ENCODE data around the gene SLC43A3.
A peak's percentile ranks its signal among the peaks of the same experiment; 100 is the strongest.
"Not testable (repeated sequence)": the region's sequence is repeated elsewhere in the genome, so short reads cannot be mapped to it uniquely, and the experiment has no call there.

The SLC43A3 gene

DNA sequence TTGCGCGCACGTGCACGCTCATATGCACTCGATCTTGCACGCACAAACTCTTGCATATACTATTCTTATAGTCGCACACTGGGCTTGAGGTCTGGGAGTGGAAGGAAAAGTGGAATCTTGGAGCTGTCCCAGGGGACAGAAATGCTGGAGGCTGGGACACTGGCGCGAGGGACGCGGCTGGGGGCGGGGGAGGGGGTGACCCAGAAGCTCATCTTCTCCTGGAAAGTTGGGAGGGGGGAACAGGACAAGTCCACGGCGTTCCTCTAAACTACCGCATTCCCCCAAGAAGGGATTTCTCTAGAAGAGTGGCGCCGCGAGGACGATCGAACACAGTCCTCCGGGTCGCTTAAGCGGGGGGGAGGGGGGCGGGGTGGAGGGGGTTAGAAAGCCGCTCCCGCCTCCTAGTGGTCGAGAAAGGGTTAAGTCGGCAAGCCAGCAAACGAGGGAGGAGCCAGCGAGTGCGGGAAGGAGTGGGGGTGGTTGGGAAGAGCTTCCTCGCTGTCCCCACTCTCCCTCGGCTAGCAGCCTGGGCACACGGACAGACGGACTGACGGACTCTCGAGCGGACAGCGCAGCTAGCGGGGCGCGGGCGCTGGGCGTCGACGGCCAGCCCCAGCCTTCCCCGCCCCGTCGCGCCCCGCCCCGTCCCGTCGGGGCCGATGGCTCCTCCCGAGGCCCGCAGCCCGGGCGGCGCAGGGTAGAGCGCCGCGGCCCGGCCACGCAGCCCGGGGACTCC is 33.3 kb upstream of the SLC43A3 start, which contains the start of gene RTN4RL2:
TSS of gene RTN4RL2 (plus strand) at position 507 of the 736 bp plus-strand sequence. CDS start 338 bp downstream, outside the sequence.
- peak in 20 of 58 donors; percentile 19 to 72 (median 34) for DNase-seq

DNA sequence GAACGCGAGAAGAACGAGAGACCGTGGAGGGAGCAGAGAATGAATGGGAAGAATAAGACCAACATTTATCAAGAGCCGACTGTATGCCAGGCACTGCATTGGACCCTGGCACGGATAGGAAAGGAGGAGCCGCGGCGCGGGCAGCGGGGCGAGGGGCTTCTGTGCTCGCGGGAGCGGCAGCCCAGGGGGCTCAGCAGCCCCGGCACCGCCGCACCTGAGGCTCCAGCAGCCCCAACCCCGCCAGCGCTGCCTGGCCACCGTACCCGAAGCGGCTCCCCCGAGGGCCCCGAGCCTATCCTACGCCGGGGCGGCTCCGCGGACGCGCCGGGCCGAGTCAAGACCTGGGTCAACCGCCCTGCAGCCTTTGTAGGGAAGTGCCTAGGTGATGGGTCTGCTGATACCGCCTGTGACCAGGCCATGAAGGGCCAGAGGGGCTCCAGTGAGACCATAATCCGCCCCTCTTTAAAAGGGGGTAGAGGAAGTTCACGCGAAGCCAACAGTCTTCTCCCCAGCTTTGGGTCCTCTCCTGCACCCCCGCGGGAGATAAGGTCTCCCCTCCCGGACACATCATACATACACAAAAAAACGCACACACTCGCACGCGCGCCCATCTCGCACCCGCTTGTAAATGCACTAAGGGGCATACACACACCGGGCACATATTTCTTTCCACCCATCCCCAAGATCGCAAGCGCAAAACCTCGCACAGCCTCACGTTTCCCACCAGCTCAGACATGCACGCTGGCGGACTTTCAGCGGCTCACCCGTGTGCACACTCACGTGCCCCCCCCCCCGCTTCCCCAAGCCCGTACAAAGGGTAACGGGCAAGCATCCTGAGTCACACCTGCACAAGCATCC is 32.5 kb upstream of the SLC43A3 start:
- DNase-seq = peak in 1 of 58 donors; percentile 29

DNA sequence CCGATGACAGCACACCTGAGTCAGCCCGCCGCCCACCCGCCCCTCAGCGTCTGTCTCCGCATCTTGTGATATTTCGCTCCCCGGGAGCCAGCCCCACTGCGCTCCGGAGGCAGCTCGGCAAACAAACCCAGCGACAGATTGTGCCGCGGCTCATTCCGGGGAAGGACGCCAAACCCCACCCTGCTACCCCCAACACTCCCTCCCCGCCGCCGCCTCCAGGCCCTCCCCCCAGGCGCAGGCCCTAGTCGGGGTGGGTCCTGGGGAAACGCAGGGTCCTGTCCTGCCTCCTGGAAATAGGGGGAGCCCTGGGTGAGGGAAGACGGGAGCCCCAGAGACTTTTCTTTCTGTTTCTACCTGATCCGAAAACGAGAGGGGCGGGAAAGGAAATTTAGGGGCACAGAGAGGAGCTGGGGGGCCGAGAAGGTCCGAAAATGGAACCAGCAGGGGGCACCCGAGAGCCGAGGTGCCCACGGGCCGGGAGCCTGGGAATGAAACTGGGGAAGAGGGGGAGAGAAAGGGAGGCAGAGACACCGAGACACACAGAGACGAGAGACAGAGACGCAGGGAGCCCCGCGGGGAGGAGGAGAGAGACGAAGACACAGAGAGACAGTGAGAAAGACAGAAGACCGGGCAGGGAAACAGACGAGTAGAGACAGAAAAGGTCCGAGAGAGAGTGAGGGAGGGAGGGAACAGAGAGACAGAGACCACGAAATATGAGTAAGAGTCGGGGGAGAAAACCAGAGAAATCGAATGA is 31.7 kb upstream of the SLC43A3 start:
- DNase-seq = peak in 28 of 58 donors; percentile 14 to 73 (median 50)

DNA sequence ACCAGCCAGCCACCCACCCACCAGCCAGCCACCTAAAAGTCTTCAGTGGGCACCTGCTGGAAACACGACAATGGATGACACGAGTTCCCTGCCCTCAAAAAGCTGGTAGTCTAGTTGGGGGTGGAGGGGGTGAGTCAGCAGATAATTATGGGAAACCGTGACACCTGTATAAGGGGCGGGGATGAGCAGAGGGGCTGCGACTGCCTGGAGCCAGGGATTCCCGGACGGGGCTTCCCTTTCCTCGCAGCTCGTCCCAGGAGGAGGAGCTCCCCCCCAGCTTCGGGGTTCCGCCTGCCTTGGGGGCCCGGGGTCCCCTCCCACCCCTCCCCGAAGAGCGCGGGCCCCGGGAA is 31.1 kb upstream of the SLC43A3 start:
- DNase-seq = peak in 1 of 58 donors; percentile 64

DNA sequence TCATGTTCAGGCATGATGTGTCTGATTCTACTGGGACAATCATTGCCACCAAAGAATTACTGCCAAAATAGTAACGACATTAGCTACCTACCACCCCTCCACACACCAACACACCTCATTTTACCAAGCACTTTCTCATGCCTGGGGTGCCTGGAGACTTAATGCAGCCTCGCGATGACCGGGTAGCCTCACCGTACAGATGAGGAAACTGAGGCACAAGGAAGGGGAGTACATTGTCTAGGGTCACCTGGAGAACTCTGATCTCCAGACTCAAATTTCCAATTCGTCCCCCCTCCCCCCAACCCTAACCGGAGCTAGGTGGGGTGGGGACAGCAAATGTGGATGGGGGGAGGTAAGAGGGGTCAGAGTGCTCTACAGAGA is 30.7 kb upstream of the SLC43A3 start:
- DNase-seq = no peak

DNA sequence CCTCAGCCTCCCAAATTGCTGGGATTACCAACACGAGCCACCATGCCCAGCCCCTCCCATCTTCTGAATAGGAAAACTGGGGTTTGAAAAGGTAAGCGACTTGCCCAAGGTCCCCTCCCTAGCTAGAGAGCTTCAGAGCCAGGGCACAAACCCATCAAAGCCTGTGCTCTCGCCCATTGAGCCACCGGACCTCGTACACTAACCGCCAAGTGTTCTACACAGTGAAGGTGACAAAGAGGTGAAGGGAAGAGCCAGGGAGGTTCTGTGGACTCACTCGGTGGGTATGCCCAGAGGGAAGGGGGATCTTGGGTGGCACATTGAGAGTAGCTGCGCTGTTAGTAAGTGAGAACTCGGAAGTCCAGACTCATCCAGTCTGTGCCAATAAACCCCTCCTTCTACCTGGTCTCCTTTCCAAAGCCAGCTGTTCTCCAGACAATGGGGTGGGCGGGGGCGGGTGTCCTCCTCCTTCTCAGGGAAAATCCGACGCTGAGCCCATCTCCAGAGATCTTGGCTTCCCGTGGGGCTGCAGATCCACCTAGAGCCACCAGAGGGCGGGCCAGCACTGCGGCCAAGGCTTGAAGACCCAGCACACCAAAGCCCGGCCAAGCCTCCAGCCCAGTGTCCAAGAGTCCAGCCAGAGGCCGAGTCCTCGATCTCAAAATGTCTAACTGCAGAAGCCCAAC is 30.2 kb upstream of the SLC43A3 start:
- peak; percentile 23 to 90 (median 72) for DNase-seq

DNA sequence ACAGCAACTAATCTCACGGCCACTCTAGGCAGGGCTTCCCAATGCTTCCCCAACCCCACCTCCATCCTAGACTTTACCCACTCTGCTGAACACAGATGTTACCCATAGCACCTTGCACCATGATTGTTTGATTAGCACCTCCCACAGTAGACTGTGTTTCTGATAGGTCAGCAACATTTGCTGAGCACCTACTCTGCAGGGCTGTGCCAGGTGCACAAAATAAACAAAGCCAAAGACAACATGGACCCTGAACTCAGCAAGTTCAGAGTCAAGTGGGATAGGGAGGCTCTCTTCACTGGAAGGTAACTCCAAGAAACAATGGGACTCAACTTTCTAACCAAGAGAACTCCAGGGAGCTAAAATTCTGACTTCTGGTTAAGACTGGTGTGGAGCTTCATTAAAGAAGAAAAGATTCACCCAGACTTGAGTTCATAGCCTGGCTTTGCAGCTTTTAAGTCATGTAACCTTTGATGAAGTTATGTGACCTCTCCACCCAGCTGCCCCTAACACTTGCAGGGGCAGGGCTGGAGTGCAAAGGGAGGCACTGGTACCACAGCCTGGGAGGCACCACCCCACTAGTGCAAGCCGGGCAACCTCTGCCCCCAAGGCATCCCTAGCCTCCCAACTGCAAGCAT is 26.7 kb upstream of the SLC43A3 start:
- no peak for DNase-seq

DNA sequence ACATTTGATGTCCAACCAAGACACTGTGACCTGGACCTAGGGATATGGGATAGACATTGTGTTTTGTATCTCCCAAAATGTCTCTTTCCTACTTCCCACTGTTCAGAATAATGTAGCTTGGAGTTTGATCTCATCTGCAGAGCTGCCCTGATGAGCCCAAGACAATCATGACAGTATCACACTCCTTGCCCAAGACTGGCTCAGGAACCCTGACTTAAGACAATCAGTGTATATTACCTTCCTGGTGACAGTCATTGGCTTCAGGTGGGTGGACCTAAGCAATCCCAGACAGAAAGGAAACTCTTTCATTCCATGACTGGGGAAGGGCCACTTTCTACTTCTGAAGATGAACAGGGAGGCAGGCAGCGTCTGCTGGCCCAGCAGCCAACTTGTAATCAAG is 19.1 kb upstream of the SLC43A3 start:
- DNase-seq = no peak

DNA sequence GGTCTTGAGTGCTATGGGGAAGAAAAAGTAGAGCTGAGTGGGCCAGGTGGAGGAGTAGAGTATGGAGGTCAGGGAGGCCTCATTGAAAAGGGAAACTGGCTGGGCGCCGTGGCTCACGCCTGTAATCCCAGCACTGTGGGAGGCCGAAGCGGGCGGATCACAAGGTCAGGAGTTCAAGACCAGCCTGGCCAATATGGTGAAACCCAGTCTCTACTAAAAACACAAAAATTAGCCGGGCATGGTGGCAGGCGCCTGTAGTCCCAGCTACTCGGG is 18.1 kb upstream of the SLC43A3 start:
- not testable (repeated sequence) for DNase-seq

DNA sequence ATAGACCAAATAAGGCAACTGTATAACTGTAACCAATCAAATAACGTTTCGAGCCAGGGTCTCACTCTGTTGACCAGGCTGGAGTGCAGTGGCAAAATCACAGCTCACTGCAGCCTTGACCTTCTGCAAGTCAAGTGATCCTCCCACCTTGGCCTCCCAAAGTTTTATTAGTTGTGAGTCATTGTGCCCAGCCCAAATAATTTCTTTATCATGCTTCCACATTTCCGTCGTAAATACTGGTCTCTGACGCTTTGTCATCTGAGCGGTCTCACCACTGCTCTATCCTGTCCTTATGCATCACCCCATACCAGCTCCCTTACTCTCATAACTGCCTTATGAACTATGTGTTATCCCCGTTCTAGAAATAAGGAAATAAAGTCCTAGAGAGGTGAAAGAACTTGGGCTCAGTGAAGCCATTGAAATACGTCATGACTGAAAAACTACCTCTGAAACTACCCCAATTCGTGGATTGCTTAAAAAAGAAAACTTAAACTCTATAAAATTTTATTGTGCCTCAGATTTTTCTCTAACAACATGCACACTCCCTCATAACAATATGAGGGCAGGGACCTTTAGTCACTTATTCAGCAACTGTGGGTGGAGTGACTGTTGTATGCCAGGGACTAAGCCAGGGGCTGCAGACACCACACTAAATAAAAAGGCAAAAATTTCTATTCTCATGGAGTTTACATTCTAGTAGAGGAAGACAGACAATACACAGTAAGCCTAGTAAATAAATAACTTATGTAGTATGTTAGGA is 17.6 kb upstream of the SLC43A3 start:
- DNase-seq = no peak

DNA sequence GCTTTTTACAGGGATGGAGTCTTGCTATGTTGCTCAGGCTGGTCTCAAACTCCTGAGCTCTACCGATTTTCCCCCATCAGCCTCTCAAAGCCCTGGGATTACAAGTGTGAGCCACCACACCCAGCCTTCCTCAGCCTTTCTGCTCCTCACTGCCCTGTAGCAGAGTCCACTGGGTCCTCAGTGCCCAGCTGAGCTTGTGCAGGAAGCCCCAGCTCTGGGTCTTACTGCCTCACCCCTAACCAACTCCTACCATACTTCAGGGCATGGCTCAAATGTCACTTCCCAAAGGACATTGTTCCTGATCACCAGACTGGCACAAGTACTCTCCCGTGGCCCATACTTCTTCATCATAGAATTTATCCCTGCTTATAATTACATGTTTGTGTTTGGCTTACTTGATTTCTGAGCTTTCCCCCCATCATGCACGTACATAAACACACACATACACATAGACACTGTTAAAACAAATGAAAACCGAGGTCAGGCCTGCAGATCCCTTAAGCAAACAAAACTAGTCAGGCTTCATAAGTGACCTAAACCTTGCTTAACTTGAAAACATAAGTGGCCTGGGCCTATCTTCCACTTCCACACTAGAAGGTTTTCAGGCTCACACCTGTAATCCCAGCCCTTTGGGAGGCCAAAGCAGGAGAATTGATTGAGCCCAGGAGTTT is 14.0 kb upstream of the SLC43A3 start:
- DNase-seq = no peak

DNA sequence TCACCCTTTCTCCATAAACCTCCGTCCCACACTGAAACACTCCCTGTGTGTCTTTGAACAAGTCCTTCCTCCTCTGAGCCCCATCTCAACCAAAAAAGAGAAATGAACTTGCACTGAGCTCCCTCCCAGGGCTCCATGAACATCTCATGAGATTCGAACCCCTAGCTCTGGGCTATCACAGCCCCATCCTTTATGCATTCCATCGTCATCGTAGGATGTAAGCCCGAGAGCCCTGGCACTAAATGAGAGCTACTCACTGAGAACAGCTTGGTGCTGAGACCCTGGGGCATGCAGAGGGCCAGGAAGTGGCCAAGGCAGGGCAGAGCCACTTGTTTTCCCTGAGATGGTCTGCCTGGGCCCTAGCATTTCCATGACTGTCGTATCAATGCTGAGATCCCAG is 12.9 kb upstream of the SLC43A3 start:
- no peak for DNase-seq

DNA sequence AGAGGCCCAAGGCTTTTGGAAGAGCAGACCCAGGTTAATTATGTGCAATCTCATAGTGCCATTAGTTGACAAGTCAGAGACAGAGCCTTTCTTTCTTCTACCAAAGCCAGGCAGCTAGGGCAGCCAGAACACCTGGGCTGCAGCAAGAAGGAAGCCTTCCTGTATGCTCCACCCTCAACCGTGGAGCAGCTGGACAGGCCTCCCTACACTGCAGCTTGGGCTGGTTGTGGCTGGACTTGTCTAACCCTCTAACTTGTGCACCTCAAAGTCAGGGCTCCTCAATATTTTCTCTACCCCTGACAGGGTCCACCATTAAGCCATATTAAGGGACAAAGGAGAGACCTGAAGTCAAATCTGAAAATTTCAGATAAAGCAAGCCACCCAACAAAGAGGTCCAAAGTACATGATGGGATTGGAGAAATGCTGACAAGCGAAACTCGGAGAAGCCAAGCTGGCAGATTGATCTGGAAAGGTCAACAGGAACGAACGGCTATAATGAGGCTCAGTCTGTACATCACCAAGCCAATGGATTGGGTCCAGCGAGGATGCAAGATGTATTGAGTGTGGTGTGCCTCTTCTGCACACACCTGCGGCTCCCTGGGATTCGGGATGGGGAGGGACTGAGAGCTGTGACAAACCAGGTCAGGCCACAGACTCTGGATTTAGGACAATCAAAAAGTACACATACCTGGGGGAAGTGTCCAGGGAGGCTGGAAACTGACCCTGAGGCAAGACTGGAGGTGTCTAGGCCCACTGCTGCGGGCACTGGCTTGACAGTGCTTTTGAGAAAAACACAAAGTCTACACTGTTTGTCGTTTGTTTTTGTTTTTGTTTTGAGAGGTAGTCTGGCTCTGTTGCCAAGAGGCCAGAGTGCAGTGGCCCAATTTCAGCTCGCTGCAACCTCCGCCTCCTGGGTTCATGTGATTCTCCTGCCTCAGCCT is 11.7 kb upstream of the SLC43A3 start:
- no peak for DNase-seq

DNA sequence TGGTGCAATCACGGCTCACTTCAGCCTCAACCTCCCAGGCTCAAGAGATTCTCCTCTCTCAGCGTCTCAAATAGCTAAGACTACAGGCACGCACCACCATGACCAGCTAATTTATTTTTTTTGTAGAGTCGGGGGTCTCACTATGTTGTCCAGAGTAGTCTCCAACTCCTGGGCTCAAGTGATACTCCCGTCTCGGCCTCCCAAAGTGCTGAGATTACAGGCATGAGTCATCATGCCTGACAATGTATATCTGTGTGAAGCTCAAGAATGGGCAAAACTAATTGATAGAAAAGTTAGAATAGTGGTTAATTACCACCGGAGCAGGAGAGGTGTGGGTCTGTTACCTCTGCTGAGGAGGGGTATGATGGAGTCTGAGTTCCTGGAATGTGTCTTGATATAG is 9.1 kb upstream of the SLC43A3 start:
- DNase-seq = no peak

DNA sequence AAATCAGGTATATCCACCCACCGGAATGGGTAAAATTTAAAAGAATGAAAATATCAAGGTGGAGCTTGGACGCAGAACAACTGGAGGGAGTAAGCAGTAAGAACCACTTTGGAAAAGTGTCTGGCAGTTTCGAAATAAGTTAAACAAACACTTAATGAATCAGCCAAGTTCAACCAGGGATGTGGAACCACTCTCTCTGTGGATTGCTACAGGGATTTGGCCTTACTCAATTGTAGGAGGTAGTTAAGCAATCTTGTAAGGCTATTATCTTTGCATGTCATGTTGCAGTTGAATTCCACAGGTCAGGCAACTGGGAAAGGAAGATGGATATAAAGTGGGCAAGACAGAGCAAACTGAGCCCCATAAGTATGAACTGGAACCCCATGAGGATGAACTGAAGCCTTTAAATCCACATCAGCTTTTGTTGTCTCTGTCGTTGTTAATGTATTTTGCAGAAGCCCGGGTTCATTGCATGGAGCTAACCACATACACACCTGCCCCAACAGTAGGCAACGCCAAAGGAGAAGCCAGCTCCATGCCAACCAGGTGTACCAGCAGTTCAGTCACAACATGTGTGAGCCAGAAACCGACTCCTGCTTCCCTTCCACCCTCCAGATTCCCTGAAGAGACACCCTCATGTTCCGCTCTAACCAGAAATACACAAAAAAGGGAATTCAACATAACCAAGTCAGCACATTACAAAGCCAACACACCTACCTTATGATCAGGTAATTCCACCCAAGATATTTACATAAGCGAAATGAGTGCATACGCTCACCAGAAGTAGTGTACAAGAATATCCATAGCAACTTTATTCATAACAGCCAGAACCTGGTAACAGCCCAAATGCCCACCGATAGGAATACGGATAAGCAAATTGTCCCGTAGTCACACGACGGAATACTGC is 8.0 kb upstream of the SLC43A3 start:
- no peak for DNase-seq

DNA sequence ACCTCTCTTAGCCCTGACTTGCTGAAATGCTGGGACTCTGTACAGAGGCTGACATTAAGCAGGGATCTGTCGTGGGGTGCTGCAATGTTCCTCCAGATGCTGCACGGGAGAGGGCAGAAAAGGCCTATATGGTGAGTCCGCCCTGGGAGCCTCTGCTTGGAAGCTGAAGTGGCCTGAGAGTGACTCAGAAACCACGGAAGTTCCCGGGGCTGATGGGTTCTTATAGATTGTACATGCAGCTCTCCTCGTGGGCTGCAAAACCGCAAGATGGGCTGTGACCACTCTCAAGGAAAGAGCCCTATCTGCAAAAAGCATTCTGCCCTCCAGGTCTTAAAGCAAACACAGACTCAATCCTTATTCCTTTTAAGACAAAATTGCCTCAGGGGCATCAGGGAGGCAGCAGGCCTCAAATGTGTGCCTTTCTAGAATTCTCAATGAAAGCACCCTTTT is 5.8 kb upstream of the SLC43A3 start:
- DNase-seq = no peak

DNA sequence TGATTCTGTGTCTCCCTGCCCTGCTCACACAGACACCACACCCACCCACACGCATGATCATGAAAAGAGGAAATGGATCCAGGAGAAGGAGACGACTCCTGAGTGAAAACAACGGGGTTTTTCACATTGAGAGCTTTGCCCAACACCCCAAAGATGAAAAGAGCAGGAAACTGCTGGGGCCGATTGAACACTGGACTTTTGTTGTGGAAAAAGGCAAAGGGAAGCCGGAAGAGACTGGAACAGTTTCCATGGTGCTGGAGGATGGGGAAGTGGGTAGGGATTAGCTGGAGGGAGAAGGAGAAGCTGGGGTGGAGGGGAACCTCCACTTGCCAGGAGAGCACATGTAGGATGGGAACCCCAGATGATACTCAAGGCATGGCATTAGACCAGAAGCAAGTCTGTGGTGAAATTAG is 5.2 kb upstream of the SLC43A3 start:
- DNase-seq = peak in 9 of 58 donors; percentile 8 to 25 (median 16)
